HepG2 (cell line): ENCODE results near the gene TRIP4. TPM values are rescaled to one million over a fixed set of nuclear protein-coding genes. Genes with fewer than 3 reads are reported as not detected.

Experiments
- ARID2 ChIP-seq: sonication (generic); formaldehyde crosslinking; IDR thresholded peaks from 2 replicates; pipeline ENCODE4 v1.8.1; 2022; ENCODE audit warnings: mild to moderate bottlenecking, missing genetic modification reagents, borderline replicate concordance
- FOXK1 ChIP-seq: sonication (generic); formaldehyde crosslinking; IDR thresholded peaks from 2 replicates; pipeline ENCODE4 v1.4.0; 2020; ENCODE audit warnings: low read depth, missing genetic modification reagents, borderline replicate concordance
- HNRNPK ChIP-seq: fragments of 200-400 bp; formaldehyde crosslinking; IDR thresholded peaks from 2 replicates; pipeline ENCODE4 v1.6.1; 2018; ENCODE audit warnings: low read length, low read depth, moderate library complexity, mild to moderate bottlenecking; ENCODE audit not compliant: poor library complexity, severe bottlenecking
- KDM4B ChIP-seq: sonication (generic); formaldehyde crosslinking; IDR thresholded peaks from 2 replicates; pipeline ENCODE4 v1.4.0; 2020; ENCODE audit warnings: missing genetic modification reagents
- KDM5A ChIP-seq: fragments of 200-600 bp; sonication (generic); IDR thresholded peaks from 2 replicates; pipeline ENCODE4 v1.7.0; 2018; ENCODE audit warnings: antibody characterized with exemption, mild to moderate bottlenecking, low read length, borderline replicate concordance
- NCOA1 ChIP-seq: sonication (generic); formaldehyde crosslinking; IDR thresholded peaks from 2 replicates; pipeline ENCODE4 v1.9.0; 2021; ENCODE audit warnings: missing genetic modification reagents
- SRSF1 ChIP-seq: fragments of 200-400 bp; formaldehyde crosslinking; optimal IDR thresholded peaks from 2 replicates; pipeline ENCODE3; 2017; ENCODE audit warnings: mild to moderate bottlenecking, low read depth, low read length, moderate library complexity
- SYNCRIP ChIP-seq: fragments of 200-400 bp; formaldehyde crosslinking; IDR thresholded peaks from 2 replicates; pipeline ENCODE4 v1.6.1; 2018; ENCODE audit warnings: mild to moderate bottlenecking, low read depth, low read length; ENCODE audit not compliant: insufficient read depth
- TEAD3 ChIP-seq: optimal IDR thresholded peaks from 2 replicates; pipeline ENCODE3; 2016; ENCODE audit warnings: borderline replicate concordance
- TOPORS ChIP-seq: sonication (generic); formaldehyde crosslinking; IDR thresholded peaks from 2 replicates; pipeline ENCODE4 v1.8.0; 2023; ENCODE audit warnings: mild to moderate bottlenecking, missing genetic modification reagents
- TSC22D2 ChIP-seq: sonication (generic); formaldehyde crosslinking; IDR thresholded peaks from 2 replicates; pipeline ENCODE4 v1.5.1; 2020; ENCODE audit warnings: missing genetic modification reagents, mild to moderate bottlenecking, borderline replicate concordance
- ZEB1 ChIP-seq: IDR thresholded peaks from 2 replicates; pipeline ENCODE4 v1.6.1; 2012; ENCODE audit warnings: mild to moderate bottlenecking, low read depth, inconsistent platforms; ENCODE audit not compliant: insufficient replicate concordance
- ZNF296 ChIP-seq: sonication (generic); formaldehyde crosslinking; conservative IDR thresholded peaks from 2 replicates; pipeline ENCODE4 v1.5.0; 2020; ENCODE audit warnings: mild to moderate bottlenecking, missing genetic modification reagents
- ZNF343 ChIP-seq: sonication (generic); formaldehyde crosslinking; IDR thresholded peaks from 2 replicates; pipeline ENCODE4 v1.4.0; 2020; ENCODE audit warnings: mild to moderate bottlenecking, missing genetic modification reagents
- ZNF543 ChIP-seq: sonication (generic); formaldehyde crosslinking; IDR thresholded peaks from 2 replicates; pipeline ENCODE4 v1.4.0; 2020; ENCODE audit warnings: mild to moderate bottlenecking, missing genetic modification reagents
- ZNF7 ChIP-seq: IDR thresholded peaks from 2 replicates; pipeline ENCODE4 v1.6.1; 2016; ENCODE audit warnings: missing biosample characterization, missing genetic modification reagents
- ZNF850 ChIP-seq: sonication (generic); formaldehyde crosslinking; conservative IDR thresholded peaks from 2 replicates; pipeline ENCODE4 v1.9.0; 2021; ENCODE audit warnings: mild to moderate bottlenecking, missing genetic modification reagents
- polyA plus RNA-seq, 8 experiments: library from polyadenylated mRNA; depleted of rRNA in 3 of 8; stranded (reverse) in 7 of 8; unstranded in 1 of 8; fragments of >200 nt; fragmentation: Illumina TruSeq in 4 of 8; extraction: Trizol in 4 of 8; gene quantifications; 2 replicates each; pipeline versions ENCODE4 v1.2.1 to v1.2.3, GENCODE V29; 2011 to 2016; ENCODE audit warnings: low read depth in 4 of 8, missing spikeins in 1 of 8, mixed read lengths in 1 of 8; ENCODE audit not compliant: insufficient read depth in 1 of 8
- total RNA-seq, 5 experiments: library from RNA; depleted of rRNA; stranded (reverse); fragments of >200 nt; fragmentation: Illumina TruSeq; extraction: Trizol; gene quantifications; 2 replicates each; pipeline ENCODE4 v1.2.3, GENCODE V29; 2016; ENCODE audit warnings: low read depth in 1 of 5
- TF ChIP-seq, protein P1 (sequence below): conservative IDR thresholded peaks from 2 replicates; pipeline ENCODE4 v1.6.1; 2018; ENCODE audit warnings: missing genetic modification reagents
- TF ChIP-seq, protein P2 (sequence below): sonication (generic); formaldehyde crosslinking; IDR thresholded peaks from 2 replicates; pipeline ENCODE4 v1.4.0; 2020; ENCODE audit warnings: mild to moderate bottlenecking, low read depth, missing genetic modification reagents
- TF ChIP-seq, protein P3 (sequence below): sonication (generic); formaldehyde crosslinking; IDR thresholded peaks from 2 replicates; pipeline ENCODE4 v1.5.0; 2020; ENCODE audit warnings: missing genetic modification reagents

TRIP4 gene
- total and polyA plus RNA-seq, 2 of the 13 experiments (the other 11 are each of a cell fraction or from before 2014, with no cell fraction given), result 7.1 to 11.8 TPM

DNA sequence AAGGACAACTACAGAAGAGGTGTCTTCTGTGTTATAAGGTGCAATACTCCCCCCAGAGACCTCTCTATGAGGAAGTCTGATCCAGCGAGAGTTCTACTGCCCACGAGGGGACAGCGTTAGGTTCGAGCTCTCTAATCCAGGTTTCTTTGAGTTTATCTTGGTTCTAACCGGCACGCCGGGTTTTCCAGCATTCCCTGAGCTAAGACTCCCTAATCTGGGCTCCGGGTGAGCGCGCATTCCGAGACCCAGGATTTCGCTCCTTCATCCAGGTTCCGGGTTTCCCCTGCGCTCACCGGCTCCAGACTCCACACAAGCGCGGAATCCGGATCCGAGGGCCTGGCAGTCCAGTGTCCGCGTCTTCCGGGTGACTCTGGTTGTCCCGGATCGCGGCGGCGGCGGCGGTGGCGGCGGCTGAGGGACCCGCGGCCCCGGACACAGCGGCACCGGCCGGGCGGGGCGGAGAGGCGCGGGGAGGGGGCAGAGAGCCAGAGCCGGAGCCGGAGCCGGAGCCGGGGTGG is 72.6 kb downstream of the TRIP4 start, which contains the start of gene ZNF609 (continued):
- TF ChIP-seq ZNF296 (no peak), ZNF850 (CRISPR knock-in tag) (no peak), TEAD3 (peak; percentile 94), KDM4B (CRISPR knock-in tag) (peak; percentile 84; the same call in 1 of the 2 replicates), ARID2 (CRISPR knock-in tag) (no peak), KDM5A (no peak), HNRNPK (peak; percentile 28), ZNF7 (CRISPR knock-in tag) (0 out of 2 replicates have a peak, but pooled peaks have one; percentile 14), SYNCRIP (no peak), ZEB1 (no peak), TSC22D2 (CRISPR knock-in tag) (0 out of 2 replicates have a peak, but pooled peaks have one; percentile 79), TOPORS (CRISPR knock-in tag) (no peak), SRSF1 (peak; percentile 32), FOXK1 (peak; percentile 65; the same call in 1 of the 2 replicates), NCOA1 (CRISPR knock-in tag) (no peak), ZNF343 (no peak), ZNF543 (CRISPR knock-in tag) (0 out of 2 replicates have a peak, but pooled peaks have one; percentile 23)
- TF ChIP-seq, protein P1, sequence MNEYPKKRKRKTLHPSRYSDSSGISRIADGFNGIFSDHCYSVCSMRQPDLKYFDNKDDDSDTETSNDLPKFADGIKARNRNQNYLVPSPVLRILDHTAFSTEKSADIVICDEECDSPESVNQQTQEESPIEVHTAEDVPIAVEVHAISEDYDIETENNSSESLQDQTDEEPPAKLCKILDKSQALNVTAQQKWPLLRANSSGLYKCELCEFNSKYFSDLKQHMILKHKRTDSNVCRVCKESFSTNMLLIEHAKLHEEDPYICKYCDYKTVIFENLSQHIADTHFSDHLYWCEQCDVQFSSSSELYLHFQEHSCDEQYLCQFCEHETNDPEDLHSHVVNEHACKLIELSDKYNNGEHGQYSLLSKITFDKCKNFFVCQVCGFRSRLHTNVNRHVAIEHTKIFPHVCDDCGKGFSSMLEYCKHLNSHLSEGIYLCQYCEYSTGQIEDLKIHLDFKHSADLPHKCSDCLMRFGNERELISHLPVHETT (CRISPR knock-in tag), result peak; percentile 79
- TF ChIP-seq, protein P2, sequence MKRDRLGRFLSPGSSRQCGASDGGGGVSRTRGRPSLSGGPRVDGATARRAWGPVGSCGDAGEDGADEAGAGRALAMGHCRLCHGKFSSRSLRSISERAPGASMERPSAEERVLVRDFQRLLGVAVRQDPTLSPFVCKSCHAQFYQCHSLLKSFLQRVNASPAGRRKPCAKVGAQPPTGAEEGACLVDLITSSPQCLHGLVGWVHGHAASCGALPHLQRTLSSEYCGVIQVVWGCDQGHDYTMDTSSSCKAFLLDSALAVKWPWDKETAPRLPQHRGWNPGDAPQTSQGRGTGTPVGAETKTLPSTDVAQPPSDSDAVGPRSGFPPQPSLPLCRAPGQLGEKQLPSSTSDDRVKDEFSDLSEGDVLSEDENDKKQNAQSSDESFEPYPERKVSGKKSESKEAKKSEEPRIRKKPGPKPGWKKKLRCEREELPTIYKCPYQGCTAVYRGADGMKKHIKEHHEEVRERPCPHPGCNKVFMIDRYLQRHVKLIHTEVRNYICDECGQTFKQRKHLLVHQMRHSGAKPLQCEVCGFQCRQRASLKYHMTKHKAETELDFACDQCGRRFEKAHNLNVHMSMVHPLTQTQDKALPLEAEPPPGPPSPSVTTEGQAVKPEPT (CRISPR knock-in tag), result no peak
- TF ChIP-seq, protein P3, sequence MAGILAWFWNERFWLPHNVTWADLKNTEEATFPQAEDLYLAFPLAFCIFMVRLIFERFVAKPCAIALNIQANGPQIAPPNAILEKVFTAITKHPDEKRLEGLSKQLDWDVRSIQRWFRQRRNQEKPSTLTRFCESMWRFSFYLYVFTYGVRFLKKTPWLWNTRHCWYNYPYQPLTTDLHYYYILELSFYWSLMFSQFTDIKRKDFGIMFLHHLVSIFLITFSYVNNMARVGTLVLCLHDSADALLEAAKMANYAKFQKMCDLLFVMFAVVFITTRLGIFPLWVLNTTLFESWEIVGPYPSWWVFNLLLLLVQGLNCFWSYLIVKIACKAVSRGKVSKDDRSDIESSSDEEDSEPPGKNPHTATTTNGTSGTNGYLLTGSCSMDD (CRISPR knock-in tag), result no peak
